Measurements from ENCODE around the gene TRPV3. TPM values are rescaled to one million over a fixed set of nuclear protein-coding genes. Genes with fewer than 3 reads are reported as not detected.

Gene TRPV3
- total and polyA plus RNA-seq, 2 of the 8 experiments (the other 6 are each of a cell fraction or from before 2014, with no cell fraction given), result 0.56 to 1.0 TPM

DNA sequence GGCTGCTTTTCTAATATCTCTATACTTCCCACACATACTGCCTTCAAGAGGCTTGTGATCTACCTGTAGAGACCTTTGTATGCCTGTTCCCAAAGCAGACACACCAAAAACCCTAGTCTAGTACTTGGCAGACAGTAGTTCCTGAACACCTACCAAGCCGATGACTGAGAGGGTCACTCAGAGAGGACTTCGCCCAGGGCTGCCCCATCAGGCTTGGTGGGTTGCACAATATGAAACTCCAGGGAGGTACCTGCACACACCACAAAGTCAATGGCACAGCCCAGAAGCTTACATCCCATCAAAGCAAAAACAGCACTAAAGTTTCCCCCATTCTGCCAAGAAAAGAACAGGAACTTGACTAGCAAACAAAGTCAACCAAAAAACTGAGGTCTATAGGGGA is 51.6 kb downstream of the TRPV3 start:
- Histone ChIP-seq H2AK5ac (ENCODE audit: low read depth, low read length) (no peak overlapping the region), H2BK12ac (ENCODE audit: low read depth, low read length) (no peak overlapping the region), H3K4me2 (ENCODE audit: insufficient read depth in 1 of 2, low read depth in 2 of 2, low read length in 2 of 2) (no peak overlapping the region), H3K27me3 (replicated peaks in 1 of 4; ENCODE audit: control insufficient read depth in 3 of 4, extremely low read depth in 1 of 4, insufficient read depth in 3 of 4, low read length in 3 of 4) (no peaks in the 10 kb centered on the region), H2BK120ac (replicated peaks; ENCODE audit: low read depth, low read length) (no peak overlapping the region), H4K20me1 (replicated peaks in 1 of 2; ENCODE audit: control insufficient read depth in 1 of 2, insufficient read depth in 2 of 2, low read length in 2 of 2) (no peaks in the 10 kb centered on the region), H3K23ac (ENCODE audit: insufficient read length) (no peak overlapping the region), H2BK15ac (ENCODE audit: low read length) (no peak overlapping the region), H3K79me1 (ENCODE audit: low read depth, low read length) (no peaks in the 10 kb centered on the region), H3K4ac (replicated peaks; ENCODE audit: insufficient read length, low read depth, low read length) (no peak overlapping the region), H3K23me2 (ENCODE audit: low read depth, low read length) (no peaks in the 10 kb centered on the region), H3K4me1 (replicated peaks in 1 of 4; ENCODE audit: control insufficient read depth in 3 of 4, insufficient read depth in 4 of 4, low read length in 3 of 4) (peaks cover 5 to 9% (median 6%) of the 10 kb centered on the region in 4 experiments; a peak in 6 of 7 replicates), H3K18ac (ENCODE audit: extremely low read depth, low read length) (no peak overlapping the region), H3K14ac (ENCODE audit: insufficient read length) (no peak overlapping the region), H3K9me3 (ENCODE audit: insufficient read depth in 2 of 2, low read depth in 1 of 2, low read length in 1 of 2) (peaks cover 0 to 3% of the 10 kb centered on the region in 2 experiments; a peak in 1 of 4 replicates), H4K5ac (ENCODE audit: insufficient read length, low read depth, low read length) (no peak overlapping the region), H3K27ac (ENCODE audit: low read depth, low read length) (no peak overlapping the region), H3K36me3 (ENCODE audit: control insufficient read depth in 2 of 4, insufficient read depth in 4 of 4, low read length in 3 of 4) (no peaks in the 10 kb centered on the region), H3K56ac (replicated peaks; ENCODE audit: insufficient read length, low read depth, low read length) (no peak overlapping the region), H4K8ac (ENCODE audit: extremely low read depth, insufficient read depth, low read length) (no peak overlapping the region), H2BK20ac (ENCODE audit: low read length) (no peak overlapping the region), H3K9ac (replicated peaks in 1 of 4; ENCODE audit: extremely low read depth in 1 of 4, low read depth in 3 of 4, low read length in 3 of 4) (no peak overlapping the region), H2BK5ac (ENCODE audit: low read depth, low read length) (no peak overlapping the region), H2AFZ (ENCODE audit: low read length) (no peak overlapping the region), H3K79me2 (ENCODE audit: control insufficient read depth in 1 of 2, insufficient read depth in 2 of 2, low read length in 2 of 2) (no peaks in the 10 kb centered on the region), H3K4me3 (ENCODE audit: extremely low read depth in 1 of 4, insufficient read depth in 2 of 4, low read depth in 3 of 4, low read length in 4 of 4) (no peak overlapping the region), H4K91ac (replicated peaks; ENCODE audit: insufficient read length, low read length) (no peak overlapping the region)
- ChIA-PET CTCF (ENCODE audit: partially characterized antibody) (no interaction called here), POLR2A (ENCODE audit: partially characterized antibody) (no interaction called here)
- DNase-seq (ENCODE audit: low read depth in 1 of 2, low spot score in 2 of 2), result no peak
- 90% methylated on average over 2 of the region's 2 CpGs; no CpG with 5 or more reads in 1 of the 2 experiments for WGBS, 2 experiments (ENCODE audit: extremely low coverage in 1 of 2, insufficient coverage in 1 of 2, insufficient read length in 1 of 2, insufficient replicate concordance in 2 of 2, low coverage in 1 of 2, low lambda C conversion rate in 2 of 2, missing lambda C conversion rate in 1 of 2)
- FAIRE-seq, result no peak
- TF ChIP-seq TCF12 (IDR thresholded peaks at IDR 0.05; ENCODE audit: low read depth, low read length) (no peak), KDM5A (IDR thresholded peaks at IDR 0.05; ENCODE audit: low read length) (no peak), SP1 (IDR thresholded peaks at IDR 0.05; ENCODE audit: low read depth, low read length) (no peak), EZH2 (IDR thresholded peaks at IDR 0.05; ENCODE audit: low read depth, low read length, severe bottlenecking) (no peak), RXRA (IDR thresholded peaks at IDR 0.05; ENCODE audit: insufficient read depth, low read depth, low read length) (no peak), MAX (IDR thresholded peaks at IDR 0.05) (no peak), NRF1 (IDR thresholded peaks at IDR 0.05; ENCODE audit: low read depth, low read length) (no peak), CTCF (IDR thresholded peaks at IDR 0.05; ENCODE audit: control extremely low read depth in 1 of 3, insufficient read depth in 1 of 3, low read depth in 1 of 3, low read length in 3 of 3) (no peak), MAFK (IDR thresholded peaks at IDR 0.05; ENCODE audit: low read depth, low read length) (no peak), RFX5 (IDR thresholded peaks at IDR 0.05; ENCODE audit: borderline replicate concordance, low read depth, low read length) (no peak)
- TF ChIP-seq, protein P1, sequence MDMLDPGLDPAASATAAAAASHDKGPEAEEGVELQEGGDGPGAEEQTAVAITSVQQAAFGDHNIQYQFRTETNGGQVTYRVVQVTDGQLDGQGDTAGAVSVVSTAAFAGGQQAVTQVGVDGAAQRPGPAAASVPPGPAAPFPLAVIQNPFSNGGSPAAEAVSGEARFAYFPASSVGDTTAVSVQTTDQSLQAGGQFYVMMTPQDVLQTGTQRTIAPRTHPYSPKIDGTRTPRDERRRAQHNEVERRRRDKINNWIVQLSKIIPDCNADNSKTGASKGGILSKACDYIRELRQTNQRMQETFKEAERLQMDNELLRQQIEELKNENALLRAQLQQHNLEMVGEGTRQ (IDR thresholded peaks at IDR 0.05; ENCODE audit: low read length), result no peak

Data from H1 (cell line).